Measurements from ENCODE around the gene TDP1.
"Not testable (repeated sequence)": the region's sequence is repeated elsewhere in the genome, so short reads cannot be mapped to it uniquely, and the experiment has no call there.

Gene TDP1

DNA sequence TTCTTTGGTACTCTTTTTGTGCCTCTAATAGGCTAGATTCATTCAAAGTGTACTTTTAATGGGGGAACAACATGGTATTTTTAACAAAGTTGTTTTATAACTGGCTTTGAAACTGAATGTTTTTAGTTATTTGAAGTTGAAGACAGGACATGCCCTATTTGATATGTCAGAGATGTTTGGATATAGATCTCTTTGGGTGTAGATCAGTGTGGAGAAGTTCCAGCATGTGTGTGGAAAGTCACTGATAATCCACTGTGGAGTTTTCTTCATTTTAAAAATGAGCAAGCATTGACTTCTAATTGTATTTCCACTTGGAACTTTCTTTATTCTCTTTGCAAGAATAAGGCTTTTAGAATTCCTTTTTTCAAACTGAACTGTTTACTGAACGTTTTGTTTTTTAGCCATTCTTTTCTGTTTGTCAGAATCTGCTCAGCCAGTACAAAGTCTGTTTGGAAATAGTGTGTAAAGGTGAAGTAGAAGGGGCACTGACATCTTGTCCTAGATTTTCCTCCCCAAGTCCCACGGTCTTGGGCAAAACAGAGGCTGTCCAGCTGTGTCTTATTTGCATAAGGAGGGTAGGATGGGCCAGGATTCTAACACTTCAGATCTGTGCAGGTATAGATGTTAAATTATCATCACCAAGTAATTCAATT lies 35.0 kb downstream of the TDP1 start:
- no peak for DNase-seq

DNA sequence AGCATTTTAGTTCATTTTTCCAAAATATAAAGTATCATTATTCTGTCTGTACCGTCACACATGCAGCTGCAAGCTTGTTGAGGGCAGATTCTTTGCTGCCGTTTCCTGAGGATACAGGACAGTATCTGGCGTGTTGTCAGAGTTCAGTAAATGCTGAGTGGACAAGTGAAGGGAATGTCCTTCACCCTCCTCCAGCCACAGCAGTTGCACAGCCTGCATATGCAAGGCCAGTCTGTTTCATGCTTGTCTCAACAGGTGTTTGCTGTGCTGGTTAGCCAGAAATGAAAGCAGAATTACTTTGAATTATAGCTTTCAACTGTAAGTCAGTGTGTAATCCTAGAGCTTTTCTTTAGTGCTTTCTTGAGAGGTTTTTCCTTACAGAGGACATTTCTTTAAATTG lies 36.5 kb downstream of the TDP1 start:
- DNase-seq, result no peak

DNA sequence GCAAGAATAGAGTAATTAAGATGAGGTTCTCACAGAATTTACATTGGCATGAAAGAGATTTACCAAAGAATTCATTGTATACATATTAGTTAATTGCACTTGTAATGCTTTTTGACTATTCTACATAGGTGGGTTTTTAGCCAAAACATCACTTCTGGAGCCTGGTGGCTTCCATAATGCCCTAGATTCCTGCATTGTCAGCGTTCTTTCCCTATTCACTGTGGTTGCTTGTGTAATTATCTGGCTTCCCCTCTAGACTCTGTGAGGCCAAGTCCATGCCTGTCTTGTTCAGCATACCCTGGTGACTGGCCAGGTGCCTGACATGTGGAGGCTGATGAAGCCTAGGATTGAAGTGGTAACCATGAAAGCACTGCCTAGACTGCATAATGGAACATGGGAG lies 41.2 kb downstream of the TDP1 start:
- DNase-seq, result no peak

- no peak for DNase-seq
These were observed 45.2 kb downstream of the TDP1 start for GRCh38 chr14:90000935-90001334.

DNA sequence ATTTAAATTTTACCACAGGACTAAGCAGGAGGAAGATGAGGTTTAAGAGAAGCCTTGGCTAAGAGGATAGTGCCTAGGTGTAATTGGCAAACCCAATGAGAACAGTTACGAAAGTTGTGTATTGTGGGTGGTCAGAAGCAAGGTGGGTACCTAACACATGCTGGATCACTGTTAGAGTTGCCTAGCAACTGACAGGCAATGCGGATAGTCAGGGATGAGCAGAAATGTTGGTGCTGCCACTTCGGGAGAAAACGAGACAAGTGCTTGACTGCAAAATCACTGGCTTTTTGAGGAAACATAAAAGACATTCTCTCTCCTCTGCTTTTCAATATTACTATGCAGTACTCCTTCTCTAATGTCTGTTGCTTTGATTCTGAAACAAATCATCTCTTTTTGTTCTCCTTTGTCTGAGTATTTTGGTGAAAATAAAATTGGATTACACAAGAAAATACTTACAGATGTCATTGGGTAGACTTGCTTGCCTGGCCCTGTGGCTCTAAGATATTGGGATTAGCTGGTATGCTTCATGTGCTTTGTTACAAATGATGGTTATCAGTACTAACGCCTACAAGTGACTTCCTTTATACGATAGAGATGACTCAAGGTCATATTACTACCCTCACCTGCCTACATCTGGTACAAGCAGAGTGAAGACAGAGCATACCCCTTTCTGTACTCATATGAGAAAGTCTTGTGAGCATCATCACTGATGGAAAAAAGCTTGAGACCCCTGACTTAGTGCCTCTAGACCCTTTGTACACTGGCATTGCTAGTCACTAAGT lies 48.0 kb downstream of the TDP1 start:
- no peak for DNase-seq

GRCh38 chr14:90005441-90005840 lies 49.7 kb downstream of the TDP1 start:
- no peak for DNase-seq

DNA sequence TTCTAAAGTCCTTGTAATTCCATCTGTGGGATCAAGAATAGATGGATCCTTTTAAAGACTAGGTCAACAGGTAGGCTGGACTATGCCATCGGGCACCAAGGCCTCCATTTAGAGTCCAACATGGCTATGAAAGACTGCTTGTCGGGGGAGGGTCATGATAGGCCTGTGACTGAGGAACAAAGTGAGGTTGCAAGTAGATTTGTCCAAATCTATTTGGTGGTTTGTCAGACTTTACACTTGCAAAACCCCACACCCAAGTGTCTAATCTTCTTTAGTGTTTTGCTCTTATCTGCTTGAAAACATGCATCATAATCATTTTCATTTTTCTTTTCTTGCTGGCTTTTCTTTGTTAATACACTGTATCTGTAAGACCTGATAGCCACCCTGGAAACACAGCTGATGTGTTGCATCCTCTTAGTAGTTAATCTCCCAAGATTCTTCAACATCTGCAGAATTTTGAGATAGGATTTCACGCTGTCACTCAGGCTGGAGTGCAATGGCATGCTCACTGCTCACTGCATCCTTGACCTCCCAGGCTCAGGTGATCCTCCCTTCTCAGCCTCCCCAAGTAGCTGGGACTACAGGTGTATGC lies 50.3 kb downstream of the TDP1 start:
- no peak for DNase-seq

GRCh38 chr14:90017371-90017770 lies 61.6 kb downstream of the TDP1 start:
- no peak for DNase-seq

DNA sequence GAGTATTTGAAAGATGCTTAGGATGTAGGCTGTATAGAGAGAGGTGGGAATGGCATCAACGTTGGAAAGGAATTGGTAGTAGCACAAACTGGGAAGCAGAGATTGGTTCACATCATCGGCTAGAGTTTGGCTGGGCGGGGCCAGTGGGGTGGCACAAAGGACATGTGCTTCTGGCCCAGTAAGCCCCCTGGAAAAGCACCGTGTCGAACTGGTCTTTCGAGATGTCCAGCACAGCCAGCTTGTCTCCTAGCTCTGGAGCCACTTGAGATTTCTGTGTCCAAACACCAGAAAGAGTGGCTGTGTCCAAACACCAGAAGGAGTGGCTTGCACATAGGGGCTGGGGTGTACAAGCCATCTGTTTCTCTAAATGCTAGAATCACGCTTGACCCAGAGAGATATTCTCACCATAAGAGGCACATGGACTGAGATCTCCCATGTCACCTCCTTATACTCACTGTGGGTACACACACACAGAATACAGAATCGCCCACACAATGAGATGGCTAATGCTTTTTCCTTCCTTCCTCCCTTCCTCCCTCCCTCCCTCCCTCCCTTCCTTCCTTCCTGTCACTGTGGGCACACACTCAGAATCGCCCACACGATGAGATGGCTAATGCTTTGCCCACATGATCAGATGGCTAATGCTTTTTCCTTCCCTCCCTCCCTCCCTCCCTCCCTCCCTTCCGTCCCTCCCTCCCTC lies 64.2 kb downstream of the TDP1 start:
- no peak for DNase-seq

DNA sequence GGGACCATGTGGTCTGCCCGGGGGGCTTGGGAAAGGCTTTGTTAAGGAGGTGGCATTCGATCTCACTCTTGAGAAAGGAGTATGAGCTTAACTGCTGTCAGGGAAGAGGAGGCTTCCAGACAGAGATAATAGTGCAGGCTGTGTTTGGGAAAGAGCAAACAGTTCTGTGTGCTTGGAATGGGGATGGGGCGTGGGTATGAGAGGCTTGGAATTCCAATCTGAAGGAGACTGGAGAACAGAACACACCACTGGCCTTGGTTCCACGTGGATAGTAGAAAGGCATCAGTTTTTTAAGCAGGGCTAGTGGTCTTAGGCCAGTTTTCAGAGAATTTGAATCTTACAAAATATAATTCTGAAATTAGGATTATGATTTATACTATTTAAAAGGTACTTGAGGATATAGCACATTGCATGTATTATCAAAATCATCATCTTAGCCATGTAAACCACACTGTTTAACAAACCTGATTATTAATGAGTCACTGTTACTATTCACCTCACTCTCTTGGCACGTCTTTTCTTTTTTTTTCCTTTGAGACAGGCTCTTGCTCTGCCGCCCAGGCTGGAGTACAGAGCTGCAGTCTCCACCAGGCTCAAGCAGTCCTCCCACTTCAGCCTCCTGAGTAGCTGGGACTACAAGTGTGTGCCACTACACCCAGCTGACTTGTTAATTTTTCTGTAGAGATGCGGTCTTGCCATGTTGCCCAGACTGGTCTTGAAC lies 67.6 kb downstream of the TDP1 start:
- DNase-seq, result no peak

DNA sequence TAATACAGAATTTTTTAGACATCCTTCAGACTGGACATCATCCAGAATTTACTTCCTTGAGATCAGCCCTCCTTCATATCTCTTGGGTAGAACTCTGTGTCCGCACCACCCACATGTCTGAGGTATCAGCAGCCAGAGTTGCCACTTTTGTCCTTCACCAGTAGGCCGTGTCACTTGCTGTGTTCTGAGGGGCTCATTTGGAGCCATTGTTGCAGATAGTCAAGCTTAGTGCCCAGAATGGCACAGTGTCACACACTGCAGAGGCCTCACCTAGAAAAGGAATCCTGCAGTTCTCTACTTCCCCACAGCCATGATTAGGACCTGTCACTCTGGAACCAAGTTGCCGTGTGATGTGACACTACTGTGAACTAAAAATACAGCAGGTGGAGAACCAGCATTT lies 69.2 kb downstream of the TDP1 start:
- no peak for DNase-seq

GRCh38 chr14:90026608-90027007 lies 70.9 kb downstream of the TDP1 start:
- not testable (repeated sequence) for DNase-seq

- DNase-seq, result no peak
These were observed 72.1 kb downstream of the TDP1 start for GRCh38 chr14:90027842-90028241.

DNA sequence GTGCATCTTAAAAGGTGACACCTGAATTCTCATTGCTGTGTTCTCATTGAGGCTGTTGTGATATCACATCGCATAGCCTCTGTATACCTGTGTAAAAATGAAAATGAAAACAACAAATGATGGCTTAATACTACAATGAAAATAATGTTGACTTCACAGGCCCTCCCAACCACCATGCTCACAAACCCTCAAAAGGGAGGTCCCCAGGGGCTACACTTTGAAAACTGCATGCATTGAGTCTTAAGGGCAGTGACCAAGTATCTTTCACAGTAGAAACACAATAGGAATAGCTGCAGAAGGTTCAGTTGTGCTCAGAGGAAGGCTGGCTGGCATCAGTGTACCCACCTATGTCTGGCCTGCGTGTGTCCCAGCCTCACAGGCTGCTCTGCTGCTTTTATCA lies 78.4 kb downstream of the TDP1 start:
- DNase-seq, result no peak

GRCh38 chr14:90034835-90035525 lies 79.3 kb downstream of the TDP1 start:
- no peak for DNase-seq

DNA sequence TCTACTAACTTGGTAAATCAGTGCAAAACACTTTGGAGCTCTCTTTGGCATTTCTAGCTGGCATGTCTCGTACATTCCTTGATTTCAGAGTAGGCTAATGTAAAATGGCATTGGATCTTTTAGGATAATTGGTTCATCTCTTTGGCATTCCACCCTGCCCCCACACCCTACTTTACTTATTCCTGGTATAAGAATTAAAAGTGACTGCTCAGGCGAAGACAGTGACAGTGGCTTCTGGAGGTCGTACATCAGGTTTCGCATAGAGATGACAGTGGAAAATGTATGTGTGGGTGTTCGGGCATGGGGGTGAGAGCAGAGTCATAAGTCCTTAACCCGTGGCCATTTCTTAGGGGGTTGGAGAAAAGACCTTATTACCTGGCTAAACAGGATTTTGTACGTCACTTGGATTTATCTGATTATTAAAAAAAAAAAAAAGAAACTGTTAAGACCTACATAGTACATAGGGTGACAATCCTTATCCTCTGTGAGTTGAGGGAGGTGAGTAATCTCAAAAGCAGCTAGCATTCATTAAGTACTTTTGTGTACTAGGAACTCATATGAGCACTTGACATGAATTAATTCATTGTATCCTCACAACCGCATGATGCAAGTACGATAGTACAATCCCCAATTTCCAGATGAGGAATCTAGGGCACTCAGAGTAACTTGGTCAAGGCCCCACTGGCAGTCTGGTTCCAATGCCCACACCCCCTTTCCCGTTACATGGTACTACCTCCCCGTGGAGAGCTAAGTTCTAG lies 83.7 kb downstream of the TDP1 start:
- no peak for DNase-seq

DNA sequence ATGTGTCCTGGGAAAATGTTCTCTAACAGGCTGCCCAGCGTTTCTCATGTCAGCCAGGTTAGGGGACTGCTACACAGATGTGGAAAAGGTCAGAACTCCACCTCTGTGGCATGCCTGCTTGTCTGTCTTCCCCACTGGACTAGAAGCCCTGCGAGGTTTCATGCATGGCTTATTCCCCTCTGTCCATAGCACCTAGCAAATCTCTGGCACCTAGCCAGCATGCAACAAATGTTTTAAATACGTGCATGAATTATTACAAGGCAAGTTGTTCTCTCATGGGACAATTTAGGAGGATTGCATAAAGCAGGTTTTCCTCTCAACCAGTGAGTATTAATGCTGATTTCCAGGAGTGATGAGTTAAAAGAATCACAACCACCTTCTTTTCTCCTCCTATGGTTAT lies 84.7 kb downstream of the TDP1 start:
- DNase-seq, result no peak

DNA sequence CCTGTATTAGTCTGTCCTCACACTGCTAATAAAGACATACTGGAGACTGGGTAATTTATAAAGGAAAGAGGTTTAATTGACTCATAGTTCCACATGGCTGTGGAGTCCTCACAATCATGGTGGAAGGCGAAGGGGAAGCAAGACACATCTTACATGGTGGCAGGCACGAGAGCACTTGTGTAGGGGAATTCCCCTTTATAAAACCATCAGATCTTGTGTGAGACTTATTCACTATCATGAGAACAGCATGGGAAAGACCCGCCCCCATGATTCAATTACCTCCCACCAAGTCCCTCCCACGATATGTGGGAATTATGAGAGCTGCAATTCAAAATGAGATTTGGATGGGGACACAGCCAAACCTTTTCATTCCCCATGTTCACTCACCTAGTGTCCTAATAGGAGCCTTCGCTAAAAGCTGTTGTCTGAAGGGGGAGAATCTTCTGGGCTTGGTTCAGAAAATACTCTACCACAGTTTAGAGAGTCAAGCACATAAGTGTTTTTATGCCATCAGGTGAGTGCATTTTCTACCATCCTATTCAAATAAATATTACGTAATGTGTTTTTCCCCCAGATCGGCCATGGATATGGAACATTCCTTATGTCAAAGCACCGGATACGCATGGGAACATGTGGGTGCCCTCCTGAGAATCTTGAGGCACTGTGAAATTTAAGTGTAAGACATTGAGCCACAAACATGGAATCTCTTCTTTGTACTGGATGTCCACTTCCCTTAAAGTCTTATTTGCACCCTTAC lies 86.9 kb downstream of the TDP1 start:
- no peak for DNase-seq

DNA sequence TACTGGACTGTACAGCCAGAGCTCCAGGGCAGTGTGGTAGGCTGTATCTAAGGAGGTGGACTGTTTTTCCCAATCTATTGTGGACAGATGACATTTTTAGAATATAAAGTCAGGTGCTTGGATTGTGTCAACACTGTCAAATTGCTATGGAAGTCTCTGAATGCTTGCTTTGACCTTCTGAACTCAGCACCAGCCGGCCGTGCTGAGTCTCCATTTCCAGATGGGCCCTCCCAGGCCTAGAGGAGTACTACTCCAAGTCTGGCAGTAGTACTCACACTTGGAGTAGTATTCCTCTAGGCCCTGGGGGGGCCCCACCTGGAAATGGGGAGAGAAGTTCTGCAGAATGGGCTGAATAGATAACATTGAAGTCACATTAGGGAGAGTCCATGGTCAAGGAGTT lies 89.9 kb downstream of the TDP1 start:
- no peak for DNase-seq

- DNase-seq, result no peak
These were observed 93.7 kb downstream of the TDP1 start for GRCh38 chr14:90049390-90049789.

GRCh38 chr14:90050271-90050670 lies 94.5 kb downstream of the TDP1 start:
- no peak for DNase-seq

All from activated gamma-delta T cell (primary cell).